ENCODE data around the gene MBD1.
"Not testable (repeated sequence)": the region's sequence is repeated elsewhere in the genome, so short reads cannot be mapped to it uniquely, and the experiment has no call there.

MBD1 gene

GRCh38 chr18:50288348-50289107 lies 7.2 kb upstream of the MBD1 start:
- not testable (repeated sequence) for DNase-seq

DNA sequence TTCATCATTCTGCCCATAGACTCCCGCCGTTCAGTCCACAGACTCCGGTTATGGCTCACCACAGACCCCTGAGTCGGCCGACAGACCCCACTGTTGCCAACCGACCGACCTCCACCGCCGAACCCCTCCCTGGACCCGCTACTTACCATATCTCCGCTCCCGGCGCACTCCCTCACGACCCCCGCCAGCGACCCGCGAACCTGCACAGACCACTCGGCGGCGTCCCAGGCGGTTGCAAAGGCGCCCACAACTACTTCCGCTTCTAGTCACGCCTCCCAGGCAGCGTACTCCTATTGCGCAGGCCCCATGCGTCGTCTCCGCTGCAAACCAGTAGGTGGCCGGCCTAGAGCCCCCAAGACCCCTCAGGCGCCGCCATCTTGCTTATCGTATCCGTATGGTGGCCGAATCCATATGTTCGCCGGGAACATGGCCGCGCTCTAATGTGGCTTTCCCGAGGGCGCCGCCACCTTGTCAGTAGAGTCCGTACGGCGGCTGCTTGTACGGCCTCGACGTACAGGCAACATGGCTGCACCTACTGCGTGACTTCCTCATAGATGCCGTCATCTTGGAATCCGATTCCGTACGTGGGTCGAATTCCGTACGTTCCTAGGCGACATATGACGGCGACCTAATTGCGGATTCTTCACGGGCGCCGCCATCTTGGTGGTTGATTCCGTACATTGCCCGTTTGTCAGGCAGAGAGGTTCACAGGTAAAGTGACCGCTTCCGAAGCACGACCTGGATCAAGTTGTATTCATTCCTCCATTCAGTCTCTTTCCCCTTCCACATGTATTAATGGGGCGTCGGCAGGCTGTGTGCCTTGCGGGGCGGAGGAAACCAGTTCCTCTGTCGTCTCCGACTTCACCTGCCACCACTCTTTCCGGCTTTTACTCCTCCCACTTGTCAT lies 6.4 kb upstream of the MBD1 start, which contains the start of gene CXXC1:
Gene CXXC1, minus strand, starts transcription at position 252 of the 907 bp plus-strand sequence. Its CDS starts 103 bp downstream, at position 149.
- DNase-seq: peak; percentile 98

DNA sequence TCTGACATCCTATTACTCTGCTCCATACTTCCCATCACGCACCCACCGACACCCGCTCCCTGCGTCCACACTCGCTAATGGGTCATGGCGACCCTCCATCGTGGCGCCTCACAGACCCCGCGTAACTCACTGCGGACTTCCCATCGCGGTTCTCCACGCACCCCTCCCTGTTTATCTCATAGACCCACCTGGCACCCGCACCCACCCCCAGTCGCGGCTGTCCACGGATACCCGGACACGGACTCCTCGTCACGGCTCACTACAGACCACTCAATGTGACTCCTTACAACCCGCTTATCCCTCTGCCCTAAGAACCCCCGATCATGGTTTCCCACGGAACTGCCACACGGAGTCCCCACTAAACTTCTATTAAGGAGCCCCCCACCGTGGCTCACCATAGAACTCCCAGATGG lies 5.7 kb upstream of the MBD1 start:
- no peak for DNase-seq

DNA sequence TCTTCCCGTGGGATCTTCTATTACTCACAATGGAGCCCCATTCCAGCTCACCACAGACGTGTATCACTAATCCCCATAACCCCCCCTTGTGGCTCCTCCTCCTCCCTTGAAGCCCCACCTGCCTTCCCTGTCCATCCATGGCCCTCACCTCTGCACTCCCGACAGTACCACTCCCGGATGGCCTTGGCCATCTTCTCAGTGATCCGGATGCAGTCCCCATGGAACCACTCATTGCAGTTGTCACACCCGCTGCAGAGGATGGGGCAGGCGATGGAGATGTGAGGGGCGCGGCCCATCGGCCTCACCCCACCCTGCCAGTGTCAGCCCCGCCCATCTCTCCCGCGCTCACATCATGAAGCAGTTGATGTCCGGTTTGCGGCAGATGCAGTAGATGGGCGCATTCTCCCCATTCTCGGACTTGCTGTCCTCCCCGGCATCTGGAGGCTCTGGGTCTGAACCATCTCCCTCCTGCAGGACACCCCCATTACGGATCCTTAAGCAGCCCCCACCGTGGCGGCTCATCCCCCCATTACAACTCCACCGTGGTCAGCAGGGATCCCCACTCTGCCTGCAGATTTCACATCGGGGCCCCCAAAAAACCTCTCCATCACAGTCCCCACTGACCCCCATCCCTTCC lies 5.2 kb upstream of the MBD1 start:
- no peak for DNase-seq

DNA sequence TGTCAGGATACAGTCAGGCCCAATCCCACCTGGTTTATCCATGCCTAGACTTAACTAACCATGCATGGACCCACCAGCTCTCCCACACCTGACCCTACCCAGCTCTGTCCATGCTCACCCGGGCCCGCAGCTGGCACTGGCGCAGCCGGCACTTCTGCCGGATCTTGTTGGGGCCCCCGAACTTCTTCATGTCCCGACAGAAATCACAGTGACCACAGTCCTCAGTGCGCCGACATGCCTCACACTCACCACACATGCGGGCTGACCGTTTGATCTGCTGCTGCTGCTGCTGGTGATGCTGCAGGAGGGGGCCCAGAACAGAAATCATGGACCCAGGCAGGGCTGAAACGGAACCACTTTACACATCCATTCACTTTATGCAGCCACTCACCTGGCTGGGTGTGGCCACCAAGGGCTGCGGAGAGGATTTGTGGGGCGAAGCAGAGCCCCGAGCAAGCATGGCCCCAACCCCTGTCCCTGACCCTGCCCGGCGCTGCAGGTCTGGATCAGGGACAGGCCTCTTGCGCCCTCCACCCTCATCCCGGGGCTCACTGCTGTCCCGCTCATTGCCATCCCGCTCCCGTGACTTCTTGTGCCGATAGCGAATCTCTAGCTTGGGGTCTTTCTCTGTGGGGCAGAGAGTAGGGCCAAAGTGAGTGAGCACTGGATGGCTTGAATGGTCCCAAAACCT lies 4.5 kb upstream of the MBD1 start:
- no peak for DNase-seq

DNA sequence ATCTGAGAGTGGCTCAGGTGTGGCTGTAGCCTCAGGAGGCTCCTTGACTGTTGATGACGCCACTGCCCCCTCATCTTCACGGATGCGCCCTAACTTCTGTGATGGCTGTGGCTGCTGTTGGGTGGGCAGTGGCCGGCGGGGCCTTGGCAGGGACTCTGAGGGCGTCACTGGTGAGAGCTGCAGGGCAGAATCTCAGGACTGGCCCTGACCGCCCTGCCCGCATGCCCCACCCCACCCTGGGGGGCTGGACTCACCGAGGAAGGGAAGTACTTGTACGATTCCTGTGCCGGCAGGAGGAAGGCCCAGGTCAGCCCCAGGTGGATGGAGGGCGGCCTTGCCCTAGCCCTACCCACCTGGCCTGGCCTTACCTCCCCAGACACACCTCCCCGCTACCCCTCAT lies 3.7 kb upstream of the MBD1 start:
- DNase-seq: no peak

DNA sequence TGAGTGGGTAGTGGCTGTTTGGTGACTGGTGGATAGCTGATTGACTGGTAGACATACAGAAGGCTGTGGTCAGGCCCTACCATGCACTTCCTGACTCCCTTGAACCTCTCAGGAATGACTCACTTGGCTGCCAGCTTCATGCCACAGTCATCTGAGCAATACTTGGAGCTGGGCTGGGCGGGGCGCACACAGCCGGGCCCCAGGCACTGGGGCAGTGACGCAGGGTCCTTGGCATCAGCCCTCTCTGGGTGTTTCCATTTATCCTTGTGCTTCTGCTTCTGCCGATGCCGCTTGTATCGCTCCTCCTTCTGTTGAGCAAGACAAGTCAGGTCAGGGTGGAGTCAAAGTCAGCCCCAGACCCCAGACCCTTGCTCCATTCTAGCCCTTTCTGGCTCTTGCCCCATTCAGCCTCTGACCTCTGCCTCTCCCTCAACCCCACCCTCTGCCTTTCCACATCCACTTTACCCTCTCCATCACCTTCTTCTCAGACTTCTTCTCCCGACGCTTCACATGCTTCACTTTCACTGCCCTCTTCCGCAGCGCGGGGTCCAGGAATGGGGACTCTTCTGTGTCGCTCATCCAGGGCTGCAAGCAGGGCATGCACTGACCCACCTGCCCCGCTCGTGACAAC lies 3.0 kb upstream of the MBD1 start:
- no peak for DNase-seq

DNA sequence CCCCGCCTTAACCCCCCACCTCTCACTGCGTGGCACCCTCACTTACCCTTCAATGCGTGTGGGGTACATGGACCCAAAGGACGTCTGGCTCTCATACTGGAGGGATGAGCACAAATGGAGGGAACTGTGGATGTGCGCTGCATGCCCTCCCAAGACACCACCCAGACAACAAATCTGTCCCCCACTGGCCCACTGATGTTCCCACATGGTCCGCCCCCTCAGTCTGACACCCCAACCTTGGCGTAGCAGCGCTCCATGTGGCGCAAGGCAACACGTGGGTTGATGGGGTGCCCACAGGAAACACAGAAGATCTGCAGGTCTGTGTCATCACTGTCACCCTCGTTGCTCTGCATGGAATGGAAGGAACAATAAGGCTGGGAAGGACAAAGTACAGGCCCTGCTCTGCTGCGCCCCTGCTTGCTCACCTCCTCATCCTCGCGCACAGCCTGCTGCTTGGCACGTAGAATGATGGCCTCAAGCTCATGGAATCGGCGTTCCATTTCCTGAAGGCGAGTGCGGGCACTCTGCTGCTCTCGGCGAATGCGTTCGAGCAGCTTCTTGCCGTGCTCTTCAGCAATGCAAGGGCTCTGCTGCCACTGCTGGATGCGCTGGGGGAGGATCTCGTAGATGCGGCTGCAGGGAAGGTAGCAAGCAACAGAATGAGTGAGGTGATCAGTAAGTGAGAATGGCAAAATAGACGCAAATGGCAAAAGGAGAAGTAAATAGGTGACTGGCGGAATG lies 2.3 kb upstream of the MBD1 start:
- DNase-seq: no peak

- no peak for DNase-seq
Measured at GRCh38 chr18:50282521-50283335, 1.4 kb upstream of the MBD1 start.

DNA sequence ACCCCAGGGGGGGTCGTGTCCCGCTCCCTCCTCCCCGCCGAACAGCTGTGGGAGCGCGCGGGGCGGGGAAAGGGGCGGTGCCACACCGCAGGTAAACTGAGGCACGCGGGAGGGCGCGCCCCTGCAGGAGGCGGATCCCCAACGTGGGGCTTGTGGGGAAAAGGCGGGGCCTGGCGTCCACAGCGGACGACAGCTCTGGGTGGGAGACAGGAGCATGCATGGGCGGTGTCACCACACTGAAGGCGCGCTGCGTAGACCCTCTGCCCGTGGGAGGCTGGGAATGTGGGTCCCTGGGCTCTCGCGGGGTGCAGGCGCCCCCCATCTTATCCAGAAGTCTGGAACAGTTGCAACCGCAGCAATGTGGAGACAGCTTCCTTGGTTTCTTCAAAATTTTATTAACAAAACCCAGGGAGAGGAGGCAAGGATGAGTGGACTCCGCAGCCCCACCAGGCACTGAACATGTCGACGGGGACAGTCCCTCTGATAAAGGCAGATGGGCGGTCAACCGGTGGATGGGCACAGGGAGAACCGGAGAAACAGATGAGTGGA lies 723 bp upstream of the MBD1 start:
- DNase-seq: no peak

- no peak for DNase-seq
Measured at GRCh38 chr18:50280707-50281294, 522 bp downstream of the MBD1 start.

GRCh38 chr18:50279752-50280151 lies 1.6 kb downstream of the MBD1 start:
- no peak for DNase-seq

- no peak for DNase-seq
Measured at GRCh38 chr18:50277942-50278341, 3.4 kb downstream of the MBD1 start.

- DNase-seq: no peak
Measured at GRCh38 chr18:50276452-50276851, 4.9 kb downstream of the MBD1 start.

DNA sequence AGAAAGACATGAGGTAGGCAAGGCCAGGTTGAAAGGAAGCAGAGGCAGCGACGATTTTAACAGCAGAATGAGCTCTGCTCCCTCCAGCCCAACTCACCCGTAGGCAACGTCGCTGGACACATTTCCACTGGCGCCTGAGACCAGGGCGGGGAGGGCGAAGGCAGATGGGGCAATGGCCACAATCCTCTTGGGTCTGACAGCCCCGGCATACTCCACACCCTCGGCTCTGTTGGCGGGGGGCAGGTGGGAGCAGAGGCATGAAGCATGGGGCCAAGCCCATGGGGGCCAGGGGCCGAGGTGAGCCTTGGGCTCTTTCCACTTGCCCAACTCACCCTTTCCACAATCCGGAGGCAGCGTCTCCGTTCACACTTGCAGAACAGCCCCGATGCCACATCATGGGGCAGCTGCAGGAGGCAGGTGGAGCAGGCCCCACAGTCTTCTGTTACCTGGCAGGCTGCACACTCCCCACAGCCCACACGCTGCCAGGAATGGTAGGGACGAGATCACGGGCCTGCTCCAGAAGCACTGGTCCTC lies 5.8 kb downstream of the MBD1 start:
- no peak for DNase-seq

GRCh38 chr18:50274941-50275340 lies 6.4 kb downstream of the MBD1 start:
- no peak for DNase-seq

DNA sequence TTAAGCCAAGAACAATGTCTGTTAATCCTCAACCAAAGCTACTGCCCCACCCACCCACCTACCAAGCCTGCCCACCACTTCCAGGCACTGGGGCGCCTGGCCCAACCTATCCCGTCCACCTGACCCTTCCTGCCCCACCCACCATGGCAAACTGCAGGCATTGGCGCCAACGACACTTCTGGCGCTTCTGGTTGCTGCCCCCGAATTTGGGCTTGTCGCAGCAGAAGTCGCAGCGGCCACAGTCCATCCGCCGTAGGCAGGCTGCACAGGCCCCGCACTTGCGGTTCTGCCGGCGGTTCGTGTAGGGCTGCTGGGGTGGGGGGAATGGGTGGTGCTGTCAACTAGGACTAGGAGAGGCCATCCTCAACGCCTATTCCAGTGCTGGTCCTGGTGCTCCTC lies 7.3 kb downstream of the MBD1 start:
- no peak for DNase-seq

- no peak for DNase-seq
Measured at GRCh38 chr18:50273203-50274043, 7.9 kb downstream of the MBD1 start.

DNA sequence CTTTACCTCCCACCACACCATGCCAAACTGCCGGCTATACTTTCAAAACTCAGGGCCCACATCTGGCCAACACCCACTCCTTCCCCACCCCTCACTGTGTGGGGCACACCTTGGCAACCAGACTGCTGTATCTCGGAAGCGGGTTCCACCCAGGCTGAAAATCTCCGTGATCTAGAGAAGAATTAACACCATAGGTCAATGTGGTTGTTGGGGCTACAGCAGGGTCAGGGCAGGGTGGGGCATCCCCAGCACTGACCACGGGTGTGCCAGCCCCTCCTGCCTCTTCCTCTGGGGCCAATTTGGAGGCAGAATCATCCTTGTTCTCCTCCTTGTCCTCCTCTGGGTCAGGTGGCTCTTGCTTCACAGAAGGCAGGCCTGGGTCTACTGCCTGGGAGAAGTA lies 8.8 kb downstream of the MBD1 start:
- no peak for DNase-seq

Data from NCI-H526 treated with DMSO at 0.1 percent for 48 hours (cell line).